ENCODE results near the gene CYP4F8. TPM values are rescaled to one million over a fixed set of nuclear protein-coding genes. Genes with fewer than 3 reads are reported as not detected.

CYP4F8 gene
- total RNA-seq, 4 donors from 2014 or later = not detected

- no peaks in the 10 kb centered on the region for H3K36me3 ChIP-seq
- DNase-seq = no peak
- 70 to 71% methylated on average over 8 to 12 of the region's 12 CpGs for WGBS, 2 donors
- H3K4me3 ChIP-seq (replicated peaks in 1 of 3) = no peak overlapping the region
- no peaks in the 10 kb centered on the region for H3K4me1 ChIP-seq
- H3K27ac ChIP-seq = no peak overlapping the region
- no peaks in the 10 kb centered on the region for H3K9me3 ChIP-seq
- intact Hi-C loops (cut with DNase I) = no loop called here
- TF ChIP-seq CTCF (IDR thresholded peaks at IDR 0.05) = no peak
- TF ChIP-seq POLR2A (IDR thresholded peaks at IDR 0.05) = no peak
- no peaks in the 10 kb centered on the region for H3K27me3 ChIP-seq
Observed at GRCh38 chr19:15640904-15641597, 26.0 kb downstream of the CYP4F8 start.

DNA sequence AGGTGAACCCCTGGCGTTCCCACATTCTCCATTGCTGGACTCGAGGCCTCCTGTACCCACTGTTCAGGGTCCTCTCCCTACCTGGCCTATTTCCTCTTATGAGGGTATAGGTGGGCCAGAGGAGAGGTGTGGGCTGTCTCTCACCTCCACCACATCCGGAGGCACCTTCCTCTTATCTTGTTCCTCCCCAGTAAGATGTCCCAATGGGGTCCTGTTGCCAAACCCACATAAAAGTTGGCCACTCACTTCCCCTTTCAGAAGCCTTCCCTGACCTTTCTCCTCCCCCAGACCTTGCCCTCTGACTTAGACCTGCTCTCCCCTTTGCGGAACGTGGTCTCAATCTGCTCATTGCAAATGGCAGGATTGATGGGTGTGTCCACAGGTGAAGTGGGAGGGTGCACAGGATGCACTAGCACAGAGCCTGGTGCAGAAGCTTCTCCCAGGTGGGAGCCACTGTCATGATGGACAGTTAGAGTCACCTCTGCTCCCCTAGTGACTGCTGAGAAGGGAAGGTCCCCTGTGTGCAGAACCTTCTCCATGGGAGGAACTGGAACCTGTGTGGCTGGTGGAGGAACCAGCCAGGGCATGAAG is 27.0 kb downstream of the CYP4F8 start:
- intact Hi-C loops (cut with DNase I) = no loop called here
- no peaks in the 10 kb centered on the region for H3K4me1 ChIP-seq
- WGBS, 2 donors = 77 to 81% methylated on average over 5 of the region's 5 CpGs
- no peaks in the 10 kb centered on the region for H3K9me3 ChIP-seq
- no peak overlapping the region for H3K27ac ChIP-seq
- H3K36me3 ChIP-seq = no peaks in the 10 kb centered on the region
- TF ChIP-seq CTCF (IDR thresholded peaks at IDR 0.05) = no peak
- no peak for TF ChIP-seq POLR2A (IDR thresholded peaks at IDR 0.05)
- H3K27me3 ChIP-seq = no peaks in the 10 kb centered on the region
- no peak for DNase-seq
- H3K4me3 ChIP-seq (replicated peaks in 1 of 3) = no peak overlapping the region

- no peaks in the 10 kb centered on the region for H3K36me3 ChIP-seq
- H3K4me3 ChIP-seq (replicated peaks in 1 of 3) = no peak overlapping the region
- no peak for DNase-seq
- H3K27me3 ChIP-seq = no peaks in the 10 kb centered on the region
- intact Hi-C loops (cut with DNase I) = no loop called here
- no peak for TF ChIP-seq POLR2A (IDR thresholded peaks at IDR 0.05)
- TF ChIP-seq CTCF (IDR thresholded peaks at IDR 0.05) = no peak
- H3K9me3 ChIP-seq = no peaks in the 10 kb centered on the region
- no peaks in the 10 kb centered on the region for H3K4me1 ChIP-seq
- H3K27ac ChIP-seq = no peak overlapping the region
Observed at GRCh38 chr19:15642807-15643206, 27.8 kb downstream of the CYP4F8 start.

- intact Hi-C loops (cut with DNase I) = no loop called here
- no peak for DNase-seq
Observed at GRCh38 chr19:15643387-15643786, 28.4 kb downstream of the CYP4F8 start.

More at GRCh38 chr19:15643387-15643786, 28.4 kb downstream of the CYP4F8 start:
- WGBS, 2 donors = 76 to 81% methylated on average over 3 of the region's 3 CpGs
- Histone ChIP-seq H3K36me3 (no peaks in the 10 kb centered on the region), H3K27me3 (no peaks in the 10 kb centered on the region), H3K4me3 (replicated peaks in 1 of 3) (no peak overlapping the region), H3K27ac (no peak overlapping the region), H3K4me1 (no peaks in the 10 kb centered on the region), H3K9me3 (no peaks in the 10 kb centered on the region)
- TF ChIP-seq CTCF (IDR thresholded peaks at IDR 0.05) (no peak), POLR2A (IDR thresholded peaks at IDR 0.05) (no peak)

Data from thyroid gland (tissue), 4 donors.